Hepatocyte (in vitro differentiated cells): ENCODE results near the gene FAM124A.

ENCODE experiments used
- CTCF ChIP-seq: fragments of 200-600 bp; sonication (generic); IDR thresholded peaks from 2 replicates; pipeline ENCODE4 v1.5.1; 2016; ENCODE audit warnings: antibody characterized with exemption, mild to moderate bottlenecking; ENCODE audit not compliant: poor library complexity
- EZH2 ChIP-seq: fragments of 200-600 bp; sonication (generic); IDR thresholded peaks from 2 replicates; pipeline ENCODE4 v1.6.1; 2016; ENCODE audit warnings: antibody characterized with exemption, mild to moderate bottlenecking, borderline replicate concordance

- TF ChIP-seq CTCF (no peak), EZH2 (no peak)
These were observed 58.3 kb downstream of the FAM124A start for GRCh38 chr13:51280379-51280940.
